ENCODE measurements around the gene RAD51B.
A peak's percentile ranks its signal among the peaks of the same experiment; 100 is the strongest.
"Not testable (repeated sequence)": the region's sequence is repeated elsewhere in the genome, so short reads cannot be mapped to it uniquely, and the experiment has no call there.

RAD51B gene

DNA sequence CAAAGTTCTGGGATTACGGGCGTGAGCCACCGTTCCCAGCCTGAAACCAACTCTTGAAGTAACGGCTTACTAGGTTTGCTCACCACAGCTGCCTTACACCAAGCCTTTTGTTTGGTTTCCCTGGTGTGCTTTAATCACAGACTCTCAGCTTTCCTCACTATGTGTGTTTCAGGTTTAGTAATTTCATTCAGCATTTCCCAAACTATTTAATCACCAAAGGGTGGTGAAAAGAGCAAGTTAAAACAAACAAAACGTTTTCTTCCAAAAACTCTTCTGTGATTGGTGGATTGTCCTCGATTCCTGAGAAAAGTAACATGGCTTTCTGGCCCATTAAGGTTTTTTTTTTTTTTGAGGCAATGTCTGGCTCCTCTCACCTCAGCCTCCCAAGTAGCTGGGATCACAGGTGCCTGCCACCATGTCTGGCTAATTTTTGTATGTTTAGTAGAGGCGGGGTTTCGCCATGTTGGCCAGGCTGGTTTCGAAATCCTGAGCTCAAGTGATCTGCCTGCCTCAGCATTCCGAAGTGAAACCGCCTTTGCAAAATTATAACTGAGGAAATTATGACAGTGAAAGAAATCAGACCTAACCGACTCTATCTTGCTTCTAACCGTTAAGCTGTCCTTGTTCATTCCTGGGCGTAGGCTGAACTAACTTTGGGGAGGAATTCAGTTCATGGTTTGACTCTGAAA is 1.7 kb upstream of the RAD51B start:
- TF ChIP-seq, protein P1, sequence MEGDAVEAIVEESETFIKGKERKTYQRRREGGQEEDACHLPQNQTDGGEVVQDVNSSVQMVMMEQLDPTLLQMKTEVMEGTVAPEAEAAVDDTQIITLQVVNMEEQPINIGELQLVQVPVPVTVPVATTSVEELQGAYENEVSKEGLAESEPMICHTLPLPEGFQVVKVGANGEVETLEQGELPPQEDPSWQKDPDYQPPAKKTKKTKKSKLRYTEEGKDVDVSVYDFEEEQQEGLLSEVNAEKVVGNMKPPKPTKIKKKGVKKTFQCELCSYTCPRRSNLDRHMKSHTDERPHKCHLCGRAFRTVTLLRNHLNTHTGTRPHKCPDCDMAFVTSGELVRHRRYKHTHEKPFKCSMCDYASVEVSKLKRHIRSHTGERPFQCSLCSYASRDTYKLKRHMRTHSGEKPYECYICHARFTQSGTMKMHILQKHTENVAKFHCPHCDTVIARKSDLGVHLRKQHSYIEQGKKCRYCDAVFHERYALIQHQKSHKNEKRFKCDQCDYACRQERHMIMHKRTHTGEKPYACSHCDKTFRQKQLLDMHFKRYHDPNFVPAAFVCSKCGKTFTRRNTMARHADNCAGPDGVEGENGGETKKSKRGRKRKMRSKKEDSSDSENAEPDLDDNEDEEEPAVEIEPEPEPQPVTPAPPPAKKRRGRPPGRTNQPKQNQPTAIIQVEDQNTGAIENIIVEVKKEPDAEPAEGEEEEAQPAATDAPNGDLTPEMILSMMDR (conservative IDR thresholded peaks at IDR 0.05), result no peak
- TF ChIP-seq ZFX (IDR thresholded peaks at IDR 0.05), result no peak
- H3K27ac ChIP-seq, result no peak overlapping the region

DNA sequence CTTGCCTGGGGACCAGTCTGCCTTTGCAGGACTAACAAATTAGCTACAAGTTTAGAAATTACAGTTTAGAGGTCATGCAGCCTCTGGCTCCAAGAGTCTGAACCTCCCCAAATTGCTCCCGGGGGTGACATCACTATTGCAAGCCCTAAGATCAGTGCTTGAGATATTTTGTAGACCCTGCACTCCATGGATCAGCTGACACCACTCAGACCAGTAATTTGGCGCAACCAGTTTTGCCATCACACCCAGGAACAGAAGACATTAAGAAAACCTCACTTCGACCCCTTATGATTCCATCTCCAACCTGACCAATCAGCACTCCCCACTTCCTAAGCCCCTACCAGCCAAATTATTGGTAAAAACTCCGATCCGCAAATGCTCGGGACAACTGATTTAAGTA is 1.1 kb upstream of the RAD51B start:
- H3K27ac ChIP-seq, result not testable (repeated sequence)

DNA sequence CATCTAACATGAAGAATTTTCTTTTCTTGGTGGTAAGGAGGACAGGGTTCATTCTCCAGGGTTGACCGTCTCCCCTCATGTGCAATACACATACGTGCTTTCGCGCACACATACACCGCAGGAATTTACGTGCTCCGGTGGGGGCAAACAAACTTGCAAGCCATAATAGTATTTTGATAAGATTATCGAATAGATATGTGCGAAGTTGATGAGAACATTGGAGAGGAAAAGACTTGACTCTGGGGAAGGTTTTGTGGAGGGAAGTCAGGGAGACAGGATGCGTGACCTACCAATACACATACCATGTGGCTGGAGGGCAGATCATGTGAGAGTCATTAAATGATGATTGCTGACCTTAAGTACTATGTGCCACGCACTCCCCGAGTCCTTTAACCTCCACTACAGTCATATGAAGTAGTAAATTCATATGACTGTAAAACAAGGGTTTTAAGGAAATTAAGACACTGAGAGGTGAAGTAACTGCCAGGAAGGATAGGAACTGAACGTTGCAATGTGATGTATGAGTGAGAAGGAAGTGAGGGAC is 921 bp downstream of the RAD51B start:
- peak overlapping the region; percentile 54 for H3K27ac ChIP-seq
- no peak for TF ChIP-seq ZFX (IDR thresholded peaks at IDR 0.05)
- TF ChIP-seq, protein P1 (conservative IDR thresholded peaks at IDR 0.05), result no peak

DNA sequence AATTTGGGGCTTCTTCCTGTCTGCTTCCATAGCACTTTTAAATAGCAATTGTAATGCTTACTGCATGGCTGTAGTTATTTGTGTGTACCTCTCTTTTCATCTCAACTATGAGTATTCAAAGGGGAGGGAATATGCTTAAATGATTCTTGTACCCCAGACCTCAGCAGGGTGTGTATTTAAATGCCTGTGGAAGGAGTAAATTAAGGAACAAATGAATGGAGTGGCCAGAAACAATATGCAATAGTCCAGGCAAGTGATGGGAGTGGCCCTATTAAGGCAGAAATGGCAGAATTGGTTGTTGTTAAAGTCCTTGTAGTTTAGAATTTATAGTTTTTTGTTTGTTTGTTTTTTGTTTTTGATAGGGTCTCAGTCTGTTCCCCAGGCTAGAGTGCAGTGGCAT is 1.5 kb downstream of the RAD51B start:
- H3K27ac ChIP-seq, result no peak overlapping the region
- no peak for TF ChIP-seq ZFX (IDR thresholded peaks at IDR 0.05)
- TF ChIP-seq, protein P1 (conservative IDR thresholded peaks at IDR 0.05), result no peak

- TF ChIP-seq, protein P1 (conservative IDR thresholded peaks at IDR 0.05), result no peak
- TF ChIP-seq ZFX (IDR thresholded peaks at IDR 0.05), result no peak
- no peak overlapping the region for H3K27ac ChIP-seq
These were observed 11.5 kb downstream of the RAD51B start for GRCh38 chr14:67831113-67831512.

DNA sequence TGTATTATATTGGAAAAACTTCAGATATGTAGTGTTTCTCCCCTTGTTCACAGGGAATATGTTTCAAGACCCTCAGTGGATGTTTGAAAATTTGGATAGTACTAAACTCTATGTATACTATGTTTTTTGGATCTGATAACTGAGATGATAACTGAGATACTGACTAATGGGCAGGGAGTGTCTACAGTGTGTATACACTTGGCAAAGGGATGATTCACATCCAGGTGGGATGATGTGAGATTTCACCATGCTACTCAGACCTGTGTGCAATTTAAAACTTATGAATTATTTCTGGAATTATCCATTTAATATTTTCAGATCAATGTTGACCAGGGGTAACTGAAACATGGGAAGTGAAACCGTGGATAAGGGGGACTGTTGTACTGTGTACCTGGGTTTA is 13.8 kb downstream of the RAD51B start:
- TF ChIP-seq, protein P1 (conservative IDR thresholded peaks at IDR 0.05), result no peak
- no peak overlapping the region for H3K27ac ChIP-seq

DNA sequence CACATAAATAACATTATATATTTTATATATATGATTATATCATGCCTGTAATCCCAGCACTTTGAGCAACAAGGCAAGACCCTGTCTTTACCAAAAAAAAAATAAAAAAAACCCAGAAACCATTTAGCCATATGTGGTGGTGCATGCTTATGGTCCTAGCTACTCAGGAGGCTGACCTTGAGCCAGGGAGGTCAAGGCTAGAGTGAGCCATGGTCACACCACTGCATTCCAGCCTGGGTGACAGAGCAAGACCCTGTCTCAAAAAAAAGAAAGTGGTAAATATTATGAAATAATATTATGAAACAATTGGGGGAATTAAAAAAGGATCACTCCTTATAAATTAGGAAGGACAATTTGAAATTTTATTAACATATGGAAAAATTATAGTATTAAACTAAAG is 16.0 kb downstream of the RAD51B start:
- no peak overlapping the region for H3K27ac ChIP-seq

More for the DNA sequence above, 16.0 kb downstream of the RAD51B start:
- no peak for TF ChIP-seq ZFX (IDR thresholded peaks at IDR 0.05)
- TF ChIP-seq, protein P1 (conservative IDR thresholded peaks at IDR 0.05), result no peak

All from C4-2B (cell line).